Panc1 (cell line): ENCODE data around the gene POU6F1. TPM values are rescaled to one million over a fixed set of nuclear protein-coding genes. Genes with fewer than 3 reads are reported as not detected.
A peak's percentile ranks its signal among the peaks of the same experiment; 100 is the strongest.

Source experiments
- ATAC-seq: fragments of 200-7000 bp; cut with Tn5 transposase; 2 replicates; pipeline ENCODE4 v1.9.1; 2020; ENCODE audit warnings: mild to moderate bottlenecking, moderate library complexity
- BruUV-seq: library from RNA; stranded (reverse); fragments of 400-500 nt; replicated peaks from 2 replicates; lab custom pipeline; 2021; lab: Mats Ljungman, UMichigan
- CTCF ChIA-PET: fragments of 300-600 bp; sonication (Branson Sonifier 250); formaldehyde crosslinking; loops from one replicate; lab custom pipeline; 2022; ENCODE audit warnings: antibody characterized with exemption; lab: Charles Lee
- POLR2A ChIA-PET: fragments of 300-600 bp; sonication (Branson Sonifier 250); formaldehyde crosslinking; loops from one replicate; lab custom pipeline; 2022; ENCODE audit warnings: antibody characterized with exemption; lab: Charles Lee
- DNase-seq: peaks from one replicate; pipeline ENCODE4 v3.0.0-alpha.2; 2010; ENCODE audit warnings: low read depth, low spot score
- H3K27ac ChIP-seq: 2 replicates; pipeline ENCODE4 v1.5.1; 2011; ENCODE audit warnings: mild to moderate bottlenecking, low read length, inconsistent platforms
- H3K27me3 ChIP-seq: fragments of 200-500 bp; sonication (Bioruptor generic); 2 replicates; pipeline ENCODE4 v1.6.0; 2014; ENCODE audit warnings: low read length, inconsistent platforms; ENCODE audit not compliant: control insufficient read depth, insufficient read depth
- H3K36me3 ChIP-seq: fragments of 200-500 bp; sonication (Bioruptor generic); 2 replicates; pipeline ENCODE4 v1.5.1; 2014; ENCODE audit warnings: inconsistent platforms, mild to moderate bottlenecking, low read length, moderate library complexity; ENCODE audit not compliant: control insufficient read depth, insufficient read depth
- H3K4me1 ChIP-seq: 2 replicates; pipeline ENCODE4 v1.5.1; 2011; ENCODE audit warnings: inconsistent platforms, mild to moderate bottlenecking, low read length, moderate library complexity; ENCODE audit not compliant: control insufficient read depth, insufficient read depth
- H3K4me3 ChIP-seq, 2 experiments: 2 replicates each; pipeline ENCODE4 v1.5.1; 2011 to 2012; ENCODE audit warnings: low read depth in 2 of 2, low read length in 2 of 2, mild to moderate bottlenecking in 2 of 2, inconsistent platforms in 1 of 2, moderate library complexity in 1 of 2
- H3K9me3 ChIP-seq: fragments of 200-500 bp; sonication (Bioruptor generic); 2 replicates; pipeline ENCODE4 v1.5.1; 2014; ENCODE audit warnings: low read depth, mild to moderate bottlenecking, inconsistent platforms, low read length, moderate library complexity; ENCODE audit not compliant: control insufficient read depth, insufficient read depth
- CTCF ChIP-seq: fragments of 450-650 bp; IDR thresholded peaks from 2 replicates; pipeline ENCODE4 v1.5.1; 2017; ENCODE audit warnings: mild to moderate bottlenecking
- POLR2AphosphoS5 ChIP-seq: IDR thresholded peaks from 2 replicates; pipeline ENCODE4 v1.6.1; 2012; ENCODE audit warnings: mild to moderate bottlenecking, low read depth, low read length, moderate library complexity
- REST ChIP-seq, 2 experiments: IDR thresholded peaks; 2 replicates each; pipeline ENCODE4 v1.6.1; 2011 to 2012; ENCODE audit warnings: low read depth in 2 of 2, control low read depth in 1 of 2, low read length in 1 of 2, mild to moderate bottlenecking in 1 of 2, moderate library complexity in 1 of 2; ENCODE audit not compliant: insufficient read depth in 1 of 2
- SIN3A ChIP-seq: IDR thresholded peaks from 2 replicates; pipeline ENCODE4 v1.6.1; 2012; ENCODE audit warnings: low read depth, mild to moderate bottlenecking, low read length, moderate library complexity, borderline replicate concordance; ENCODE audit not compliant: insufficient read depth
- TCF7L2 ChIP-seq: IDR thresholded peaks from 2 replicates; pipeline ENCODE4 v1.6.1; 2011; ENCODE audit warnings: mild to moderate bottlenecking, low read depth, low read length, inconsistent platforms
- in situ Hi-C: cut with HindIII; loops from 2 replicates; pipeline ENCODE4 v1.10.0; 2016; ENCODE audit warnings: low sequenced_read_pairs, low pct_unique_long_range_greater_than_20kb
- intact Hi-C: fragments of 100-400 bp; cut with micrococcal nuclease; formaldehyde crosslinking; loops from one replicate; pipeline ENCODE4 v1.10.0; 2022; ENCODE audit not compliant: unreplicated experiment
- total RNA-seq: library from RNA; stranded (reverse); gene quantifications from one replicate; pipeline ENCODE4 v1.2.1, GENCODE V29; 2021; ENCODE audit not compliant: unreplicated experiment

Gene POU6F1
- total RNA-seq, 1 experiment from 2014 or later = 3.1 TPM

- Histone ChIP-seq H3K4me3 (no peak overlapping the region), H3K9me3 (no peaks in the 10 kb centered on the region), H3K27me3 (no peaks in the 10 kb centered on the region), H3K4me1 (no peaks in the 10 kb centered on the region), H3K27ac (peak overlapping the region; percentile 8; the same call in 1 of the 2 replicates), H3K36me3 (no peaks in the 10 kb centered on the region)
- ATAC-seq = no peak
- CTCF ChIA-PET = interaction anchor here (1.0 kb wide), 2 partner anchors 83 to 100 kb away, joined by 3 to 5 read pairs; no protein-coding TSS in a partner anchor
- in situ Hi-C loops = no loop called here
- no peak for DNase-seq
- POLR2A ChIA-PET = no interaction called here
- TF ChIP-seq SIN3A (no peak), CTCF (no peak), TCF7L2 (no peak), POLR2AphosphoS5 (no peak), REST (IDR thresholded peaks at IDR 0.05; ENCODE audit: insufficient read depth in 1 of 2, low read depth in 2 of 2, low read length in 1 of 2) (no peak)
- intact Hi-C loops = no loop called here
- BruUV-seq = no TSS peak
These were observed 35.4 kb upstream of the POU6F1 start for GRCh38 chr12:51253276-51253675.

- DNase-seq = no peak
- intact Hi-C loops = no loop called here
- Histone ChIP-seq H3K27ac (no peak overlapping the region), H3K4me1 (no peaks in the 10 kb centered on the region), H3K27me3 (no peaks in the 10 kb centered on the region), H3K9me3 (no peaks in the 10 kb centered on the region), H3K4me3 (no peak overlapping the region), H3K36me3 (peaks cover 11% of the 10 kb centered on the region)
- ChIA-PET CTCF (no interaction called here), POLR2A (no interaction called here)
- no peak; the same call in 1 of the 2 replicates for ATAC-seq
- no TSS peak for BruUV-seq
- no peak for TF ChIP-seq SIN3A
- TF ChIP-seq CTCF = no peak
- no peak for TF ChIP-seq POLR2AphosphoS5
- TF ChIP-seq REST (IDR thresholded peaks at IDR 0.05; ENCODE audit: insufficient read depth in 1 of 2, low read depth in 2 of 2, low read length in 1 of 2) = no peak
- in situ Hi-C loops = no loop called here
These were observed 29.8 kb upstream of the POU6F1 start for GRCh38 chr12:51247523-51248206.
